Activated CD8-positive, alpha-beta memory T cell treated with anti-CD3 and anti-CD28 coated beads, Interleukin-2, amount 50 U/mL, for 24 hours (primary cell): ENCODE results near the gene HELZ2.

ENCODE experiments used
- DNase-seq: peaks from one replicate; pipeline ENCODE4 v3.0.0-alpha.2; 2020; ENCODE audit errors: extremely low read depth

The HELZ2 gene

GRCh38 chr20:63553251-63553932 lies 20.6 kb downstream of the HELZ2 start:
- DNase-seq: peak; percentile 70

- no peak for DNase-seq
Measured at GRCh38 chr20:63552481-63553249, 21.4 kb downstream of the HELZ2 start.

- DNase-seq: no peak
Measured at GRCh38 chr20:63551068-63551467, 23.0 kb downstream of the HELZ2 start.

GRCh38 chr20:63549679-63550282 lies 24.3 kb downstream of the HELZ2 start:
- no peak for DNase-seq

GRCh38 chr20:63549019-63549418 lies 25.0 kb downstream of the HELZ2 start:
- DNase-seq: no peak

GRCh38 chr20:63548542-63548941 lies 25.5 kb downstream of the HELZ2 start:
- no peak for DNase-seq

- DNase-seq: no peak
Measured at GRCh38 chr20:63547725-63548480, 26.1 kb downstream of the HELZ2 start, which contains the start of gene SRMS. Gene SRMS, minus strand, starts transcription at chr20:63547749. Its CDS starts 286 bp downstream, at chr20:63547463.

GRCh38 chr20:63546956-63547724 lies 26.9 kb downstream of the HELZ2 start:
- no peak for DNase-seq

- DNase-seq: no peak
Measured at GRCh38 chr20:63546256-63546955, 27.6 kb downstream of the HELZ2 start.

GRCh38 chr20:63545814-63546213 lies 28.2 kb downstream of the HELZ2 start:
- DNase-seq: no peak

GRCh38 chr20:63544958-63545516 lies 29.0 kb downstream of the HELZ2 start:
- no peak for DNase-seq

GRCh38 chr20:63544241-63544957 lies 29.6 kb downstream of the HELZ2 start:
- DNase-seq: no peak

GRCh38 chr20:63543733-63544132 lies 30.3 kb downstream of the HELZ2 start:
- no peak for DNase-seq

GRCh38 chr20:63543131-63543530 lies 30.9 kb downstream of the HELZ2 start:
- no peak for DNase-seq

GRCh38 chr20:63542696-63543095 lies 31.3 kb downstream of the HELZ2 start:
- DNase-seq: no peak

- DNase-seq: no peak
Measured at GRCh38 chr20:63542031-63542559, 31.9 kb downstream of the HELZ2 start.

GRCh38 chr20:63541371-63541770 lies 32.7 kb downstream of the HELZ2 start:
- DNase-seq: no peak

GRCh38 chr20:63540417-63541186 lies 33.4 kb downstream of the HELZ2 start:
- no peak for DNase-seq
